ENCODE measurements around the gene TOGARAM2.

TOGARAM2 gene

DNA sequence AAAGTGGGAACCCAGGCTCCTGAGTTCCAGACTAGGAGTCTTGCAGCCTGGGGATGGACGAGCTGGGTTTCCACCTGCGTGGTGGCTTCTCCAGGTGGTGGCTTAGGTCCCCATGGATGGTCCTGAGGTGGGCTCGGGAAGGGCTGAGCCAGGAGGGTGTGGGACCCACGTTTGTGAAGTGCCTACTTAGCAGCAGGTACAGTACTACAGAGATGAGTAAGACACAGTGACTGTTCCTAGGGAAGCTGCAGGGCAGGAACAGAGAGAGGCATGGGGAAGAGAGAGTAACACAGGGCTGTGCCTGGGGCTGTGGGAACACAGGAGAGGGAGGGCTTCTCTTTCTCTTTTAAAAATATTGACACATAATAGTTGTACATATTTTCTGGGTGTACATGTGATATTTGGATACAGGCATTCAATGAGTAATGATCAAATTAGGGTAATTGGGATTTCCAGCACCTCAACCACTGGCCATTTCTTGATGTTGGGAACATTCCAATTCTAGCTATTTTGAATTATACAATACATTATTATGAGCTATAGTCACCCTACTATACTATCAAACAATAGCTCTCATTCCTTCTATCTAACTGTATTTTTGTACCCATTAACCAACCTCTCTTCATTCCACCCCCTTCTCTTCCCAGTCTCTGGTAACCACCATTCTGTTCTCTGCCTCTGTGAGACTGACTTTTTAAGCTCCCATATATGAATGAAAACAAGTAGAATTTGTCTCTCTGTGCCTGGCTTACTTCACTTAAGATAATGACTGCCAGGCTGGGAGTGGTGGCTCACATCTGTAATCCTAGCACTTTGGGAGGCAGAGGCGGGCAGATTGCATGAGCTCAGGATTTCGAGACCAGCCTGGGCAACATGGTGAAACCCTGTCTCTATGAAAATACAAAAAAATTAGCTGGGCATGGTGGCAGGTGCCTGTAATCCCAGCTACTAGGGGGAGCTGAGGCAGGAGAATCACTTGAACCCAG, 15.0 kb downstream of the TOGARAM2 start:
- no peak for DNase-seq (ENCODE audit: low read depth in 2 of 2)
- TF ChIP-seq, protein P1, sequence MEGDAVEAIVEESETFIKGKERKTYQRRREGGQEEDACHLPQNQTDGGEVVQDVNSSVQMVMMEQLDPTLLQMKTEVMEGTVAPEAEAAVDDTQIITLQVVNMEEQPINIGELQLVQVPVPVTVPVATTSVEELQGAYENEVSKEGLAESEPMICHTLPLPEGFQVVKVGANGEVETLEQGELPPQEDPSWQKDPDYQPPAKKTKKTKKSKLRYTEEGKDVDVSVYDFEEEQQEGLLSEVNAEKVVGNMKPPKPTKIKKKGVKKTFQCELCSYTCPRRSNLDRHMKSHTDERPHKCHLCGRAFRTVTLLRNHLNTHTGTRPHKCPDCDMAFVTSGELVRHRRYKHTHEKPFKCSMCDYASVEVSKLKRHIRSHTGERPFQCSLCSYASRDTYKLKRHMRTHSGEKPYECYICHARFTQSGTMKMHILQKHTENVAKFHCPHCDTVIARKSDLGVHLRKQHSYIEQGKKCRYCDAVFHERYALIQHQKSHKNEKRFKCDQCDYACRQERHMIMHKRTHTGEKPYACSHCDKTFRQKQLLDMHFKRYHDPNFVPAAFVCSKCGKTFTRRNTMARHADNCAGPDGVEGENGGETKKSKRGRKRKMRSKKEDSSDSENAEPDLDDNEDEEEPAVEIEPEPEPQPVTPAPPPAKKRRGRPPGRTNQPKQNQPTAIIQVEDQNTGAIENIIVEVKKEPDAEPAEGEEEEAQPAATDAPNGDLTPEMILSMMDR (IDR thresholded peaks at IDR 0.05; ENCODE audit: low read depth, low read length), result no peak
- H3K4me3 ChIP-seq (replicated peaks in 1 of 2; ENCODE audit: low read depth in 2 of 2, low read length in 2 of 2), result no peak overlapping the region

DNA sequence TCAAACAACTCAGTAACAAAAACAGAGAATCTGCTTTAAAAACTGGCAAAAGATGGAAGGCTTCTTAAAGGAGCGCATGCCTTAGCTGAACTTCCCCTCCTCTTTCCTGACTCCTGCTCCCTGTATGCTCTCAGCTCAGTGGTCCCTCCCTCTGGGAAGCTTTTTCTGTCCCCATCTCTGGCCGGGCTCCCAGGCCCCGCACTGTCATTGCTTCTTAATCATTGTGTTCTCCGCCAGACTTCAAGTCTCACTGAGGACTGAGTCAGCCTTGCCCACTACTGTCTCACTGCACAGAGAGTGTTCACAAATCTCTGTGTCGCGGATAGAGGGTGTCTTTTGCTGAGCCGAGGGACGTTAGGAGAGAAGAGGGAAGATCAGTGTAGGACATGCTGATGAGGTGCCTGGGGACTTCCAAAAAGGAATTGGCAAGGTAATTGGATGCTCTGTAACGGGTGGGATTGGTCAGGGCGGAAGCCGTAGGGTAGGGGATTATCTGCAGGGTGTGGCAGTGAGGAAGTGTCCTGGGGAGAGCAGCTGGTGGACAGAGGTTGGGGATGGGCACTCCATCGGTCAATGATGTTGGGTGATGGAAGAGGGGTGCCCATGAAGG, 16.2 kb downstream of the TOGARAM2 start:
- H3K4me3 ChIP-seq (replicated peaks in 1 of 2; ENCODE audit: low read depth in 2 of 2, low read length in 2 of 2), result no peak overlapping the region
- DNase-seq (ENCODE audit: low read depth in 2 of 2), result peak in 1 of 2 donors; percentile 45
- TF ChIP-seq, protein P1 (IDR thresholded peaks at IDR 0.05; ENCODE audit: low read depth, low read length), result no peak

DNA sequence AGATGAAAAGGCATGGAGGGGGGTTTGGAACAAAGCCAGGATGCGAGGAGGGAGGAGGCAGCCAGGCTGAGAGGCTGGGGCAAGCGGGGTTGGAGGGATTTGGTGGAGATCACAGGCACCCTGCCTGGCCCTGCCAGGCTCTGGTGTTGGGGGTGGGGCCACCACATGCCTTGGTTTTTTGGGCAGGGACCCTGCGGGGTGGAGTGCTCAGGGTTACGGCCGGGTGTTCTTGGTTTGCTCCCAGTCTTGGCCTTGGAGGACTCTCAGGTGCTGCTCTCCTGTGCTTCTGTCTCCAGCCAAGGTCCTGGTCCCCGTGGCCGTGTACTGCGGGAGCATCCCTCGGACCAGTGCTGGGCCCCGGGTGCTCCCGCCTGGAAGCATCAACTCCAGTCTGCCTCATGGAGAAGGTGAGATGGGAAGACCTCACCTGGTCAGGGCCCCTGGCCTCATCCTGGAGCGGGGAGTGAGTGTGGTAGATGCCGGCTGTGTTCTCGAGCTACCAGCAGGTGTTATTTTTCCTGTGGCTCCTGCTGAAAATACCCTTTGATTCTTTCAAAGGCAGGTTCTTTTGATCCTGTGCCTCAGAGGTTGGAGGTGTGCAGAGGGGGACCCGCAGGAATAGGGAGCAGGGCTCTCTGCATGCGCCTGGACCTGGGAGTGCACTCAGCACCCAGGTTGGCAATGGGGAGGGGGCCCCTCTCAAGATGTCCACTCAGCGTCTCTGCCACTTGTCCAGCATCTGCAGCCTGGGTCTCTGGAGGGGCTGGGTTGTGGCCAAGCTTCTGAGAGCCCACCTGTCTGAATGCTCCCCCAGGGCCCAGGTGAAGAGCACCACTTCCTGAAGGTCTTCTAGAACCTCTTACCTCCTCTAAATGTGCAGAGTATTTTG, 17.0 kb downstream of the TOGARAM2 start:
- H3K4me3 ChIP-seq (replicated peaks in 1 of 2; ENCODE audit: low read depth in 2 of 2, low read length in 2 of 2), result no peak overlapping the region

DNA sequence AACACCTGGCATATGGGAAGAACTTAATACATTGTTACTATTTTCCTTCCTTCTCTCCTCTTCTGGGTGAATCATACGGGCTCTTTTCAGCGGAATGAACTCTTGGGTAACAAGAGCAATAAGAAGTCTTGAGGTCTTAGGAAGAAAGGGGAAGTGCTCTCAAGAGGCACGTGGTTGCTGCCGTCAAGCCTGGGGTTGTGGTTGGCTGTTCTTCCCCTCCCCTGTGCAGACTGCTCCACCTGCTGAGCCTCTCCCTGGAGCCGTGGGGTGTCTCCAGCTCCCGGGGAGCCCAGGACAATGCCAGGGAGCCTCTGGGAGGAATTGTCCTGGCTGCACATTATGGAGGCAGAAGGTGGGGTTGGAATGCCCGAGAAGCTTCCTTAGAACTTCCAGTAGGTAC, 19.4 kb downstream of the TOGARAM2 start:
- H3K4me3 ChIP-seq (replicated peaks in 1 of 2; ENCODE audit: low read depth in 2 of 2, low read length in 2 of 2), result no peak overlapping the region
- TF ChIP-seq, protein P1 (IDR thresholded peaks at IDR 0.05; ENCODE audit: low read depth, low read length), result no peak
- DNase-seq (ENCODE audit: low read depth in 2 of 2), result no peak

More for the DNA sequence above, 17.0 kb downstream of the TOGARAM2 start:
- TF ChIP-seq, protein P1 (IDR thresholded peaks at IDR 0.05; ENCODE audit: low read depth, low read length), result no peak
- DNase-seq (ENCODE audit: low read depth in 2 of 2), result no peak

DNA sequence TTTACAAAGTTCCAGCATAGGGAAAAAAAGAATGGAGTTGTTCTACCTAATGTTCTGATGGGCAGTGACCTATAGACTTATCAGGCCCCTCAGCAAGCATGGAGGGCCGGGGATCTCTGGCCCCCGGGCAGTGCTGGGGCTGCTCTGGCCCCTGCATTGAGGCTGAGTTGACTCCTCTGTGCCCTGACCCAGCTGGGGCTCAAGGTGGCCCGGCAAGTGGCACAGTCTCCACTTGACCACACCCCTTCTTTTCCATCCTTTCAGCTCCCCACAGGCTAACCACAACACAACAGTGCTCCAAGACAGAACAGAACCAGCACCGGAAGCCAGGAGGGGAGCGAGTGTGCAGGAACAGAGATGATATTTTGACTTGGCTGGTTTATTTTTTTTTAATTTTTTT, 19.9 kb downstream of the TOGARAM2 start:
- TF ChIP-seq, protein P1 (IDR thresholded peaks at IDR 0.05; ENCODE audit: low read depth, low read length), result no peak
- DNase-seq (ENCODE audit: low read depth in 2 of 2), result no peak
- no peak overlapping the region for H3K4me3 ChIP-seq (replicated peaks in 1 of 2; ENCODE audit: low read depth in 2 of 2, low read length in 2 of 2)

DNA sequence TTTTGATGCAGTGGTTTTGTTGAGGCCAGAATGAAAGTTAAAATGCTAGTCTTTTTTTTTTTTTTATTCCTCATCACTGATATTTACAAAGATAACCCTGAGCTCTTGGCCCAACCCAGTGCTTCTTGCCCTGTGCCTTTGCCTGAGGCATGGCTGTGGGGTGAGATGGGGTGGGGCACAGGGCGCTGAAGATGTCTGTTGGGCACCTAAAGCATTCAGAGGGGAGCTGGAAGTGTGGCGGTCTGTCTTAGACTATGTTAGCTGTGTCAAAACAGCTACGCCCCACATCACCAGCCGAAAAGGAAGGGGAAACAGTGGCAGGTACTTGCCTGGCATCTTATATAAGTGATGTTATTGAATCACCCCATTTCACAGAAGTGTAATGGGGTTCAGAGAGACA, 20.7 kb downstream of the TOGARAM2 start:
- TF ChIP-seq, protein P1 (IDR thresholded peaks at IDR 0.05; ENCODE audit: low read depth, low read length), result no peak
- no peak overlapping the region for H3K4me3 ChIP-seq (replicated peaks in 1 of 2; ENCODE audit: low read depth in 2 of 2, low read length in 2 of 2)
- no peak for DNase-seq (ENCODE audit: low read depth in 2 of 2)
